A673 (cell line): ENCODE results near the gene CNTN5. TPM values are rescaled to one million over a fixed set of nuclear protein-coding genes. Genes with fewer than 3 reads are reported as not detected.

Experiments used
- BruUV-seq: library from RNA; stranded (reverse); fragments of 400-500 nt; replicated peaks from 2 replicates; lab custom pipeline; 2021; lab: Mats Ljungman, UMichigan
- CTCF ChIA-PET: fragments of 300-600 bp; sonication (Branson Sonifier 250); formaldehyde crosslinking; loops from one replicate; lab custom pipeline; 2022; ENCODE audit warnings: antibody characterized with exemption; lab: Charles Lee
- POLR2A ChIA-PET: fragments of 300-600 bp; sonication (Branson Sonifier 250); formaldehyde crosslinking; loops from one replicate; lab custom pipeline; 2022; ENCODE audit warnings: antibody characterized with exemption; ENCODE audit not compliant: low non-redundant PET; lab: Charles Lee
- DNase-seq: peaks from one replicate; pipeline ENCODE4 v3.0.0-alpha.2; 2015; ENCODE audit warnings: low spot score
- H3K27ac ChIP-seq: fragments of 200-600 bp; sonication (generic); 2 replicates; pipeline ENCODE4 v1.5.1; 2016; ENCODE audit warnings: mixed run types, low read depth, mild to moderate bottlenecking, mixed read lengths, antibody characterized with exemption, low read length; ENCODE audit not compliant: poor library complexity, severe bottlenecking
- H3K27me3 ChIP-seq: fragments of 200-600 bp; sonication (generic); replicated peaks from 2 replicates; pipeline ENCODE4 v1.6.1; 2017; ENCODE audit warnings: mixed run types, low read depth, mild to moderate bottlenecking, mixed read lengths, antibody characterized with exemption, low read length; ENCODE audit not compliant: insufficient read depth, poor library complexity
- H3K36me3 ChIP-seq: fragments of 200-600 bp; sonication (generic); 2 replicates; pipeline ENCODE4 v1.6.1; 2016; ENCODE audit warnings: mixed run types, mild to moderate bottlenecking, mixed read lengths, antibody characterized with exemption, low read length; ENCODE audit not compliant: insufficient read depth, poor library complexity, severe bottlenecking
- H3K4me1 ChIP-seq: fragments of 200-600 bp; sonication (generic); 2 replicates; pipeline ENCODE4 v1.6.1; 2017; ENCODE audit warnings: mixed run types, mild to moderate bottlenecking, mixed read lengths, antibody characterized with exemption, low read length; ENCODE audit not compliant: insufficient read depth, poor library complexity, severe bottlenecking
- H3K4me3 ChIP-seq: fragments of 200-600 bp; sonication (generic); 2 replicates; pipeline ENCODE4 v1.5.1; 2016; ENCODE audit warnings: low read depth, mixed run types, mild to moderate bottlenecking, mixed read lengths, low read length; ENCODE audit not compliant: poor library complexity, severe bottlenecking
- H3K9me3 ChIP-seq: fragments of 200-600 bp; sonication (generic); 2 replicates; pipeline ENCODE4 v1.6.1; 2016; ENCODE audit warnings: mixed run types, low read depth, mild to moderate bottlenecking, mixed read lengths, antibody characterized with exemption, low read length; ENCODE audit not compliant: poor library complexity, severe bottlenecking
- EZH2 ChIP-seq: fragments of 200-600 bp; sonication (generic); IDR thresholded peaks from 2 replicates; pipeline ENCODE4 v1.6.1; 2017; ENCODE audit warnings: borderline replicate concordance, low read depth, mild to moderate bottlenecking, mixed read lengths, antibody characterized with exemption, low read length; ENCODE audit not compliant: poor library complexity, severe bottlenecking
- intact Hi-C: fragments of 100-400 bp; cut with micrococcal nuclease; formaldehyde crosslinking; loops from one replicate; pipeline ENCODE4 v1.10.0; 2022; ENCODE audit not compliant: unreplicated experiment
- total RNA-seq: library from RNA; stranded (reverse); gene quantifications from 2 replicates; pipeline ENCODE4 v1.2.3, GENCODE V29; 2021
- TF ChIP-seq, protein P1 (sequence below): fragments of 300-800, 200-600 bp; sonication (generic); conservative IDR thresholded peaks from 2 replicates; pipeline ENCODE4 v1.5.1; 2017; ENCODE audit warnings: low read depth, mild to moderate bottlenecking, antibody characterized with exemption, low read length, moderate library complexity, mixed read lengths

Gene CNTN5
- total RNA-seq, 1 experiment from 2014 or later, result 0.80 TPM

DNA sequence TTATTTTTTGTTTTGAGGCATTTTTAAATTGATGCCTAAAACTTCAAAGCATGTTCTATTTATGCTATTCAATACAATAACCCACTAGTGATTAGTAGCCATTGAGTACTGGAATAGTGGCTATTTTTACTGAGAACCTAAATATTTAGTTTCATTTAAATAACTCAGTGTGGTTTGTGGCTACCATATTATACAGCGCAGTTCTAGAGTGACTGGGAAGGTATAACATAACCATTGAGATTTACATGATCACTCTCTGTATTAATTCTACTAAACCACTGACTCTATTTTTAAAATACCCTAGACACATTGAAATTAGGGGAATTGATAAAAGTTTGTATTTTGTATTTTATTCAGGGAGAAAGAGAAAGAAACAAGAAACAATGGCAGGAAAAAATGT is 441.2 kb downstream of the CNTN5 start:
- BruUV-seq, result no TSS peak
- intact Hi-C loops, result no loop called here
- no peak overlapping the region for H3K4me3 ChIP-seq
- no peaks in the 10 kb centered on the region for H3K4me1 ChIP-seq
- CTCF ChIA-PET, result no interaction called here
- H3K27me3 ChIP-seq, result no peaks in the 10 kb centered on the region
- H3K36me3 ChIP-seq, result no peaks in the 10 kb centered on the region
- TF ChIP-seq EZH2, result no peak
- TF ChIP-seq, protein P1, sequence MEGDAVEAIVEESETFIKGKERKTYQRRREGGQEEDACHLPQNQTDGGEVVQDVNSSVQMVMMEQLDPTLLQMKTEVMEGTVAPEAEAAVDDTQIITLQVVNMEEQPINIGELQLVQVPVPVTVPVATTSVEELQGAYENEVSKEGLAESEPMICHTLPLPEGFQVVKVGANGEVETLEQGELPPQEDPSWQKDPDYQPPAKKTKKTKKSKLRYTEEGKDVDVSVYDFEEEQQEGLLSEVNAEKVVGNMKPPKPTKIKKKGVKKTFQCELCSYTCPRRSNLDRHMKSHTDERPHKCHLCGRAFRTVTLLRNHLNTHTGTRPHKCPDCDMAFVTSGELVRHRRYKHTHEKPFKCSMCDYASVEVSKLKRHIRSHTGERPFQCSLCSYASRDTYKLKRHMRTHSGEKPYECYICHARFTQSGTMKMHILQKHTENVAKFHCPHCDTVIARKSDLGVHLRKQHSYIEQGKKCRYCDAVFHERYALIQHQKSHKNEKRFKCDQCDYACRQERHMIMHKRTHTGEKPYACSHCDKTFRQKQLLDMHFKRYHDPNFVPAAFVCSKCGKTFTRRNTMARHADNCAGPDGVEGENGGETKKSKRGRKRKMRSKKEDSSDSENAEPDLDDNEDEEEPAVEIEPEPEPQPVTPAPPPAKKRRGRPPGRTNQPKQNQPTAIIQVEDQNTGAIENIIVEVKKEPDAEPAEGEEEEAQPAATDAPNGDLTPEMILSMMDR, result no peak
- no peak overlapping the region for H3K27ac ChIP-seq
- DNase-seq, result no peak
- H3K9me3 ChIP-seq, result no peaks in the 10 kb centered on the region
- POLR2A ChIA-PET, result no interaction called here

DNA sequence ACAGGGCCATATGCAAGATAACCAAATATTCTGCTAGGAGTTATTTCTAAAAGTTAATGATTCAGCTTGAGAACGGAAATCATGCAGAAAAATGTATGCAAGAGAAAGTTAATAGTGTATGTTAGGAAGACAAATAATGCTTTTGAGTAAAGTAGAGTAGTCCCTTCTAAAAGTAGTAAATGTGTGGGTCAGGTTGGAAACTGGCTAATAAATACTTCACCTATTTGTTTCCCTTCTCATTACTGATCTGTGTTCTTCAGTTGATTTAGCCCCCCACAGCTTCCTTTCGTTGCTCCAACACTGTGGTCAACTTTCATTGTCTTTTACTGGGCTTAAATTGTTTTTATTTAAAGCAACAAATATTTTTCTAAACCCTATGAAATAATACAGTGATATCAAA is 444.2 kb downstream of the CNTN5 start:
- CTCF ChIA-PET, result no interaction called here
- intact Hi-C loops, result no loop called here
- no peaks in the 10 kb centered on the region for H3K27me3 ChIP-seq

DNA sequence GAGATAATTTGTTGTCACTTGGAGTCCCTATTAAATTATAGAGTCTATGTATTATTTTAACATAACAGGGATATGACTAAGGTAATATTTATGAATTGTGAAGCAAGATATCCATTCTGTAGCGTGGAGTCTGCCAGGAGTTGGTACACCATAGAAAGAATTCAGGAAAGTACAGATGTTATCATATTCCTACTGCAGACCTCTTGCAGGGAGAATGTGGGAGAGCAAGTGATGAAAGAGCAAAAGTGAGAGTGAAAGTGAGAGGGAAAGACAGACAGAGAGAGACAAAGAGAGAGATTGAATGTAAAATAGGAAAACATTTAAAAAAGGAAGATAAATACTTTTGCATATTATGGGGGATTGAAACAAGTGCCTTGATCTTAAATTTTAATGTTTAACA is 468.8 kb downstream of the CNTN5 start:
- no TSS peak for BruUV-seq
- Histone ChIP-seq H3K27me3 (no peaks in the 10 kb centered on the region), H3K4me3 (no peak overlapping the region), H3K27ac (no peak overlapping the region), H3K36me3 (no peaks in the 10 kb centered on the region), H3K9me3 (no peaks in the 10 kb centered on the region), H3K4me1 (no peaks in the 10 kb centered on the region)
- no peak for DNase-seq
- intact Hi-C loops, result no loop called here
- ChIA-PET CTCF (no interaction called here), POLR2A (no interaction called here)
- TF ChIP-seq, protein P1, result no peak
- TF ChIP-seq EZH2, result no peak

More for the DNA sequence above, 444.2 kb downstream of the CNTN5 start:
- BruUV-seq, result no TSS peak
- H3K27ac ChIP-seq, result no peak overlapping the region
- no peaks in the 10 kb centered on the region for H3K36me3 ChIP-seq
- no peaks in the 10 kb centered on the region for H3K9me3 ChIP-seq
- H3K4me1 ChIP-seq, result no peaks in the 10 kb centered on the region
- no peak for TF ChIP-seq EZH2
- no peak for DNase-seq
- POLR2A ChIA-PET, result no interaction called here
- no peak overlapping the region for H3K4me3 ChIP-seq

DNA sequence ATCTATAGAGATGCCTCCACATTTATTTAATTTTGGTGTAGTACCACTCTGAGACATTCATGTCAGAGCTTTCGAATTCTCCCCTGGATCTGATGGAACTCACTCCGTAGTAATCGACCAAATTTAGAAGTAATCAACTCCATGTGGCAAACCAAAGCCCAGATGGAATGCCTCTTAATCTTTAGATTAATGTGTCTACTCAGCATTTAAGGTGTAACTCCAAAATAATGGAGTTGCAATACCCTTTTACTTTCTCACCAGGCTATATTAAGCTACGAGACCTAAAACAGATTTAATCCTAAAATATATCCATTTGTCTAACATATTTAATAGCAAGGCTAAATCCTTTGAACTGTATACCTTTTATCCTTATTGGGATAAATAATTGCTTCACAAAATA is 473.3 kb downstream of the CNTN5 start:
- TF ChIP-seq EZH2, result no peak
- TF ChIP-seq, protein P1, result no peak
- BruUV-seq, result no TSS peak
- Histone ChIP-seq H3K4me1 (no peaks in the 10 kb centered on the region), H3K27ac (no peak overlapping the region), H3K9me3 (no peaks in the 10 kb centered on the region), H3K4me3 (no peak overlapping the region), H3K27me3 (no peaks in the 10 kb centered on the region), H3K36me3 (no peaks in the 10 kb centered on the region)
- CTCF ChIA-PET, result no interaction called here
- no peak for DNase-seq
- POLR2A ChIA-PET, result no interaction called here
- intact Hi-C loops, result no loop called here
